Mesenteric fat pad (tissue), 1 donor: ENCODE results near the gene TOX3. TPM values are rescaled to one million over a fixed set of nuclear protein-coding genes. Genes with fewer than 3 reads are reported as not detected.

ENCODE experiments used
- DNase-seq: peaks from one replicate; pipeline ENCODE4 v3.0.0-alpha.2; 2020; ENCODE audit warnings: low spot score
- total RNA-seq: library from RNA; stranded (reverse); fragmentation: NEBNext Ultra II Directional; extraction: Animal tissue kit (Norgen Biotek cat#: 25700); gene quantifications from one replicate; pipeline ENCODE4 v1.2.1, GENCODE V29; 2021
- donor health status: DM: yes; HTN: yes; CAD: no.

Gene TOX3
- total RNA-seq, 1 donor from 2014 or later = not detected

DNA sequence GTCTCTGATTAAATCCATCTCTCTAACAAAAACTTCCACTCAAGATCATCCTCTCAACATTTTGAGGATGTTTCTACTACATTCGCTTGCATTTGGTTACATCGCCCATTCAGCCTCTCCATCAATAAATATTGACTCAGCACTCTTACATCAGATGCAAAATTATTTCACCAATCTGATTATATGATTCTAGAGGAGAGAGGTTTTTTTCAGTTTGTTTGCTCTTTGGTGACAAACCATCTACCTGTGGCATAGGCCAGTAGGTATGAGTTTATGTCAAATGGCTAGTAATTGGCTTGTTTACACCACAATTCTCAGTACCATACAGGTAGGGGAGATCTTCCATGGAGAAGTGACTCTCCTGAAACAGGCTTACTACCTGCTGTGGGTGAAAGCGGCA is 52.3 kb downstream of the TOX3 start:
- no peak for DNase-seq

DNA sequence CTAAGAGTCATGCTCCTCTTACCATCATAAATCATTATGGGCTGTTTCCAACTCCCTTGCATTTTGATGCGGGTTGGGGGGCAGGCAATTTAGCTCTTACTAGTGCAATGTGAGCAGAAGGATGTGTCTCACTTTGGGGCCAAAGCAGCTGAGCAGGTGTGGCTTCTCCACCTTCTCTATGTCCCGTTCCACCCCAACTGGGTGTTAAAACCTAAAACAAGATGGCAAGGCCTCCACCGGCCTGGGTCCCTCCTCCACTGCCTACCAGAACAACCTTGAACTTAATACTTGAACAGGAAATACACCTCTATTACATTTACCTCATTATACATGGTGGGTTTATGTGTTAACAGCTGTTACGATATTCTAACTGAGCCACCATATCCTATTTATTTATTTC is 52.8 kb downstream of the TOX3 start:
- no peak for DNase-seq

DNA sequence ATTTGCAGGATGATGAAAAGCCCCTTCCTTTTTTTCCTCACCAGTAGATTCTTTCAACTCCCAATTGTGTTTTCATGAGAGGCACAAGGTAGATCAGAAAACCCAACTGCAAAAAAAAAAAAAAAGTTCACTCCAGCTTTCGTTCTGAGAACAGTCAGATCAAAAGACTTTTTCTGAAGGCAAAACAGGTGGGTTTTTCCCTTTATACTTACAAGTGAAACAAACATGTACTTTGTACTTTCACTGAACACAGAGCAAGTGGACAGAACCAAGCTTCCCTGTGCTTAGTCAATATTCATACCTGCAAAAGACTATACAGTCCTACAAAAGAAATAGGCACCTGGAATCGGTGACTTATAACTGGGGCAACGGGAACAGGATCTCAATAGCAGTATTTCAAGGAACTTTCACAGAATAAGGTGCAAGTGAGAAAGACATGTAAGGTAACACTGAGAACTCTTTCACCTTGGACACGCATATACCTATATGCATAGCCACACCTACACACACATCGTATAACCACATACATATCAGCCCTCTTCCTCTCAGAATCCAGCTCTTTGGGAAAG is 54.1 kb downstream of the TOX3 start:
- no peak for DNase-seq

DNA sequence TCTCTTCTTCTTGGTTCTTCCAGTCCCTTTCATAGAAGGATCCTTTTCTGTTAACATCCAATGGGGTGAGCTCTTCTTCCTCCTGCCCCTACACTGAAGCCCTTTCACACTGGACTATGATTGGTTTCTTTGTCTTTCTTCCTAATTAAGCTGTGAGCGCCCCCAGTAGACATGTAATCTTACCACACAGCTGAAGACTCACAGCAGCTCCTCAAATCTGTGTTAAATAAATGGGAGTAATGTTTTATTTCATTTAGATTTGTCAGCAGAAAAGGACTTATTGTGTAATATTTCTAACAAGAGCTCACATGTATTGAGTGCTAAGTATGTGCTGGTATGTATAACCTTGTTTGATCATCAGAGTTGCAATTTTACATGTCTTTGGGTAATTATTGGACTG is 55.7 kb downstream of the TOX3 start:
- no peak for DNase-seq

DNA sequence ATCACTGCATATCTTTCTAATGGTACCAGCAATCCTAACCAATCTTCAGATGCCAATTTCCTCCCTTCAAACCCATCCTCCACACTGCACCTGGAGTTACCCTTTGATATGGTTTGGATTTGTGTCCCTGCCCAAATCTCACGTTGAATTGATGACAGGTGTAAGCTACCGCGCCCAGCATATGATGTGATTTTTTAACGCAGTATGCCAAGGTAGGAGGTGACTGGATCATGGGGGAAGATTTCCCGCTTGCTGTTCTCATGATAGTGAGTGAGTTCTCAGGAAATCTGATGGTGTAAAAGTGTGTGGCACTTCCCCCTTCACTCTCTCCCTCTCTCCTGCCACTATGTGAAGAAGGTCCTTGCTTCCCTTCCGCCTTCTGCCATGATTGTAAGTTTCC is 57.0 kb downstream of the TOX3 start:
- no peak for DNase-seq

DNA sequence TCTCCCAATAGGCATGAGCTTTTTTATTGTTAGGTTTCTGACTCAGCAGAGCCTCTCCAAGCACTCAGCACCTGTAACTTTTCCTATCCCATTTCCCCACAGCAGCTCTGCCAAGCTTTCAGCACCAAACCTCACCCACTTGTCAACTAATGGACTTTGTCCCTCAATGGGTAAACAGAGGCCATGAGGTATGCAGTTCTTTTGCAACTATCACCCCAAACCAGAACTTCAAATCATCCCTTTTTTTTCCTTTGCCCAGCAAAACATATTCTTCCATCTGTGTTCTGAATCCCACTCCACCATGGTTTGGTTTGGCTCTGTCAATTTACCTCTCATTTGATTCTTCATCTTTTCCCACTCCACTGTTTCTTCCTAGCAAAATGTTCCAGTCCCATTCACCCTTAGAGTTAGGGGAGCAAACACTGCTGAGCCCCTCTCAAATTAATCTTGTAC is 58.1 kb downstream of the TOX3 start:
- DNase-seq = no peak

DNA sequence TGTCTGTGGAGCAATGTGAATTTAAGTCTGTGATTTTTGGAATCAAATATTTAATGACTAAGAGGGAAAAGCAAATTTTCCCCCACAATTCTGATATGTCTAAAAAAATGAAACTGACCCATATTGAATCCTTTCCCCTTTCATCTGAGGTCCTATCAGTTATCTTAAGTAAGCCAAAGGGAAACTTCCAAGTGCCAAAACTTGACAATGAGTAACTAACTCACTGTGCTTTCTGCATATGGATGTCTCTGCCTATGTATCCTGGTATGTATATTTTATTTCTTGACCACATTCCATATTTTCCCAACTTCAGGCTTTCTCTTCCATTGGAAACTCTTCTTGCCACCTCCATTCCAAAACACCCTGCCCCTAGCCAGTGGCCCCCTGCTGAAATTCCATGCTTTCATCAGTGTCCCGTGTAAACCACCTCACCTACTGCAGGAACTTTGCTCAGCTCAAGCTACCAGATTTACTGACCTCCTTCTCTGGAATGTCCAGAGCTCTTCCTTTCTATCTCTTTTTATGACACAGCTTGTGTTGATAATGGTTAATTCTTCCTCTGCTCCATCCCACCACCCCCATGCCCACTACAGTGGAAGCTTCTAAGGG is 59.0 kb downstream of the TOX3 start:
- no peak for DNase-seq

DNA sequence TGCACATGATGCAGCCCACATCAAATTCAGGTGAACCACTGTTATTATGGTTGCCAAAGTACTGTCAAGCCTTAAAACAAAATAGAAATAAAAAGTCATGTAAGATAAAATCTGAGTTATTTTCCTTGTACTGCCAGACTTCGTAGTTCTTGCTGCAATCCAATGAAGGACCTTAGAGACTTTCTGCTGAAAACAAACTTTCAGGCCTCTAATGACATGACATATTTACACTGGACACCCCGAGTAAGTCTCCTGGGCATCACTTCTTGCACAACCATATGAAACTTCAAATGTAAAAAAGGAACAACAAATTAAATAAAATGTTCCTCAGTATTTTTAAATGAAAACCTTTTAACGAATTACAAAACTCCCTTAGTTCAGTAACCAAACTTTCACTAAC is 66.7 kb downstream of the TOX3 start:
- no peak for DNase-seq

DNA sequence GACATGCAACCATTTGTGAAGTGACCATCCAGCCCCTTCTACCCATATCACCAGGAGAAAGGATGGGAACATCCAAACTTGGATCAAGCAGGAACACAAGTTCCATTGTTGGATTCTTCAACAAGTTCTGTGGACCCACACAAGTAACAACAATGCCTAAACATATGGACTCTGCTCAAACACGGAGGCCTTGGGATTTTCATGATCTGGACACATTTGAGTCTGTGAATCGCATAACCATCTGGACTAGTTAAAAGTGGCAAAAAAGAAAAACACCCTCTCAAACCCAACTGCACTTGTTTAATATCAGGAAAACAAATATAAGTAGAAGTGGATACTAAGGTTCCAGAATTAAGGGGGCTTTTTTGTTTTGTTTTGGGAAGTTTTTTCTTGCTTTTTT is 70.8 kb downstream of the TOX3 start:
- DNase-seq = no peak

DNA sequence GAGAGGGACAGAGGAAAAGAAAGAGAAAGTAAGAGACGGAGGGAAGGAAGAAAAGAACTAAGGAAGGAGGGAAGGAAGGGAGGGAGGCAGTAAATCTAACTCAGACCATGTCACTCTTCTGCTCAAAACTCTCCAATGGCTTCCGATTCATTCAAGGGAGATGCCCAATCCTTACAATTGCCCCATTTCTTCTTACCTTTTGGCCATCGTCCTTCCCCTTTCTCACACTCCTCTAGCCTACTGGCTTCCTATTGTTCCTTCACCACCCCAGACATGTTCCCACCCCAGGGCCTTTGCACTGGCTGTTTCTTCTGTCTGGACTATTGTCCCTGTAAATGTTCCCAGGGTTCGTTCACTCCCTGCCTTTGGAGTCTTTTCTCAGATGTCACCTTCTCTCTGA is 72.3 kb downstream of the TOX3 start:
- no peak for DNase-seq

DNA sequence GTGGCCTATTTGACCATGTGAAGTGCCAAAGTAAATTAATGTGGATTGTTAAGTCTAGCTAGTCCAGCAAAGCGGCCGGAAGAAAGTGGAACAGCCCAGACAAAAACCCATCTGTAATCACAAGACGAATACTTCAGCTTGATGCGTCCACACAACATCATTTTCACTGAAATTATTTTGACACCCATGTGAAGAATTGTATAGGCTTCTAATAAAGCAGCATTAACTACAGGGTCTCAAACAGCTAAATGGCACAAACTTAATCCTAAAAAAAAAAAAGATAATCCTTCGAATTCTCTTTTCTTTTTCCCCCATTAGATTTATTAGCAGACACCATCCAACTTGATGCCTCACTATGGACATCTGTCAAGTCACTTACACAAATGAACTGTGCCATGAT is 73.8 kb downstream of the TOX3 start:
- DNase-seq = no peak

DNA sequence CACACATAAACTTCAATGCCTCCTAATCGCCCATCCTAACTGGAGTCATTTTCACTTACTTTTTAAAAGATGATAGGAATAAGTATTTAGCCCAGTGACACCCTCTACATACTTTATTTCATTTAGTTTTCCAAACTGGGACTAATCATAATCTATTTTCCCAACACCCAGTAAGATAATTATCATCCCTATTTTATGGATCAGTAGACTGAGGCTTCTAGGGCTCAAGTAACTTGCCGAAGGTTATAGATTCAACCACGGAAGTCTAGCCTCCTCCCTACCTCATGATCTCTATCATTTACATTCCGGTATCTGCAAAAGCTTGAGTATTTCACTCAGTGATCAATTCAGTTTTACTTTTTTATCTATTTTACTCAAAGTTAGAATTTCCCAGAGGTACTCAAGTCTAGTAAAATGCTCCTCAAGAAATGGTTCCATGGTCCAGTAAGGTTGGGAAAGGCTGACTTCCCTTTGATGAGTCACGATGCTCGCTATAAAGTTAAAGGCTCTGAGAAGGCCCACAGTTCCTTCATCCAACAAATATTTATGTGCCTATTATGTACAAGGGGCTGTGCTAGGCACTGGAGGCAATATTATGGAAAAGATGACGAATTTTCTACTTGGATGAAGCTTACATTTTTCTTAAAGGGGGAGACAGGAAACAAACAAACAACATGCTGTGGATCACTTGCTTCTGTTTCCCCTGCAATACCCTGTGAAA is 75.1 kb downstream of the TOX3 start:
- DNase-seq = no peak

DNA sequence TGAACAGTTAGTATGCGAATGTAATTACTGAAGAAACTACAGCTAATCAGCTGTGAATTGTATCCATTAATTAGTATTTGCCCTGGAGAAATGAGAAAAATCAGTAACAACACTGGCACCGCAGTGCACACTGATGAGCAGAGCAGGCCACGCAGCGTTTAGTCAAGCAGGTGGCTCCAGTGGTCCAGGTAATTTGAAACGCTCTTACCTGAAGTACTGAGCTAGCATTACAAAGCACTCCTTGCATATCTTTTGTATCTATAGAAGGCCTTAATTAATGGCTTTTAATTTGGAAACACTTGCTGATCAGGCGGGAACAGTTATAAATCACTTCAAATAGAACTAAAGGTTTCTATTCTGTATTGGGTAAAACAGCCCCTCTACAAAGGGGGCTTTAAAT is 76.4 kb downstream of the TOX3 start:
- no peak for DNase-seq

DNA sequence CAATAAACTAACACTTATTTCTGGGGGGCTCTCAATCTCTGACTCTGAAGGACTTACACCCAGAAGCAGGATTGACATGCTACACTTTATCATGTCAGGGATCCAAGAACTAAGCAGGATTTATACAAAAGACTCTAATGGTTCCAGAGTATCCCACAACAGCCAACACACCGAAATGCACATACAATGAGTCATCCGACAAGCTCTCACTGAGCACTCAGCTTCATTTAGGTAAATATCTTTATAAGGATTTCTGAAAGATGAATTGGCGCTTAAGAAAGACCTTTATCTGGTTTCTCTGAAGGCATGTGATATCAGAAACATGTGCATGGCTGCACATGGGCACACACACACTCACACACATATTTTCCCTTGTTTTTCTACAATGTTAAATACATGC is 77.2 kb downstream of the TOX3 start:
- DNase-seq = no peak

DNA sequence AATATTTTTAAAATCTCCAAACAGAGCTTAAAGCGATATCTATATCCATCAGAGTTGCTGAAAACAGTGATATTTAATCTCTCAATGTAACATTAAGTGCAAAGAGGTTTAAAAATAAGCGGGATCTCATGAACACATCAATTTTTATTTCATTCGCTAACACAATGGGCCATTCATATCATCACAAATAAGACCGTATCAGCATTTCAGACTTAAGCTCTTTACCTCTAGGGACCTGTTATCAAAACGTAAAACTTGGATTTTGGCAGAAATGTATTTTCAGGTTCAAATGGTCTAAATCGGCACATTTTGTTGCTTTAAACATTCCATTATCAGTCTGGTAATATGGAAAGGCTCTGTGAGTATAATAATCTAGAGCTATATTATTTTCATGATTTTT is 77.9 kb downstream of the TOX3 start:
- no peak for DNase-seq

DNA sequence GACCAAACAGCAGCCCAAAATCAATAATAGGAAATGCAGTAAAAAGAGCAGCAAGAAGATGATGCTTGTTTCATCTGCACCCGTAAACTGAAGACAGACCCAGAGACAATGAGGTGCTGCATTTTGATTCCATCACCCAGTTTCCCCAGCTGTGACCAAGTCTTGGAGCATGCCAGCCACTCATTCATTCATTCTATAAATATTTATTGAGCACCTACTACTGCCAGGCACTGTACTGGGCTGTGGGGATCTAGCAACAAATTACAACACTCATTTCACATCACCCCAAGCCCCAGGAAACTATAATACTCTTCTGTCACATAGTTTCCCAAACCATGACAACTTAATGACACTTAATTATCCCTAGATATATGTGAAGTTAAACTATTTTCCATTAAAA is 79.2 kb downstream of the TOX3 start:
- DNase-seq = no peak

DNA sequence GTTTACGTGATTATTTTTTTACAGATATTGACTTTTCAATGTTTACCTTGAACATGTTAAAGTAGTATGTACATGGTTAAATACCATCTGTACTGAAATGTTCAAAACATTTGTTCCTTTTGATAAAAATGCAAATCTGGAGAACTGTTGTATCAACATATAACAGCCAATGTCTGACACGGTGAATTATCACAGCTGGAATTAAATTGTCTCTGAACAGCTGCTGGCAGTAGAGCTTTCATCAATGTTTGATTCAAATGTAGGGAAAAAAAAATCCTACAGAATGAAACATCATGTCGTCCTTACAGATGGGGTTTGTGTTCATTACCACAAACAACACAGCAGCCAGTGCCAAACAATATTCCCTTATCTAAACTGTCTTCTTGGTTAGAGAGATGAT is 79.9 kb downstream of the TOX3 start:
- no peak for DNase-seq

DNA sequence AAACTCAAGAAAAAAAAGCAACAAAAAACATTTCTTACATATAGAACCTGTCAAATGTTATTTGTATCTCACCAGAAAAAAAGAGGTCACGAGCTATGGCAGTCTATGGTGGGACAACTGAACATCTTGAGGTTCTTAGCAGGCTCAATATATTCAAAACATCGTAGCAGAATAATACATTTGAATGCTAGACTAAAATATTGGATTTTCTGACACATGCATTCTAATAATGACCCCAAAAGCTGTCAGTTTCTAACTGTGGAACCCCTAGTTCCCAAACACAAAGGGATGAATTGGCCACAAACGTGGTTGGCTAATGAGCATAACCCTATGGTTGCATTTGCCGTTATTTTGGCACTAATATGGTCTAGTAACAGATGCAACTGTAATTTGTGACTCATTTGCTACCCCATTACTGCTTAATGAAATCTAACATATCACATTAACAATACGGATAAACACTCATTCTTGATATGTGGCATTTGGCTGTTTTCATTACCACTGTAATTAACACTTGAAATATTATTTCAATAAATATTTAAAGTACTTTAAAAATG is 81.2 kb downstream of the TOX3 start:
- no peak for DNase-seq

DNA sequence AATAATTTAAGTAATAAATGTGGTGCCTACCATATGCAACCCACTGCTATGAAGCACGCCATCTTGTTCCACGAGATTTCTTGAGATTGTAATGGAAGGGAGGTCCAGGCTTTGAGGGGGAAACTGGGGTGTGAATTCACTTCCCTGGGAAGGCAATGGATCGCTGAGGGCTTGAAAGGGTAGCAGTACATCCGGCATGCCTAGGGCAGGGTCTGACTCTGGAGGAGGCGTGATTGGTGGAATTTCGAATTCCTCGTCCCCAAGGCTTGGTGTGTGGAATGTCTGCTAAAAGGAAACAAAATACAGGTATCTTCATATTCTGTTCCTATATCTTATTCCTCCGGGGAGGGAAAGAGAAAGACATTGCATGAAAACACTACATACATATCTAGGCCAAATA is 83.0 kb downstream of the TOX3 start:
- DNase-seq = no peak

DNA sequence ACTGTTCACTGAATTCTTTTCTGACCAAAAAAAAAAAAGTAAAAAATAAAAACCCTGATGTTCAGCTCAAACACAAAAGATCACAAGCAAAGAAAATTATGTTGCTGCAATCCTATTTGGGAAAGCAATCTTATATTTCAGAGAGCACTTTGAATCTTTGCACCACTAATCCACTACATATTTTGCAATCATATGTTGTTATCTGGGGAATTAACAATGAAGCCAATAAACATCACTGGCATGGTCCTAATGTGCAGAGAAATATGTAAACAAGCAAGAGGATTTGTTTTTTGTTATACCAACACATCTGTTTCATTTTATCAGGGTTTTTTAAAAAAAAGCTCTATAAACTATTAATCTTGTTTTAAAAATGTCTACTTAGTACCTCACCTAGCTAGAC is 84.1 kb downstream of the TOX3 start:
- DNase-seq = no peak

DNA sequence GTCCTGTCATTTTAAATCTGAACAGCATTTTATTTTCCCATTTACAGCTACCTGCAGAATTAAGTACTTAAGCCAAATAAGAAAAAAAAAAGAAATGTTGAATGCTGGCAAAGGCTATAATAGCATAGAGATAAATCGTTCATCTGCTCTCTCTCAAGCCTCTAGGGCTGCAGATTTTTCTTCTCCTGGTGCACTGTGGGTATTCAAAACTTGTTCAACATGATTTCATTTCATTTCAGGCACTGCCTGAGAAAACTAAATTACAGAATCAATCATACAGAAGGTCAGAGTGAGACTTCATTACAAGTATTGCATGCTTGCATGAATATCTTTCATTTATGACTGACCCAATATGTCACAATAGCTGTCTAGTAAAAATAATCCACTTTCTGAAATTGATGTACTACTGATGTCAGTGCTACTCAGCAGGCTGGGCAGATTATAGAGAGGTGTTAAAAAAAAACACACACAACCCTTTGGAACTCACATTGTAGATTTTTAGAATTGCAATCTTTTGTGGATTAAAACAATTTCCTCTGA is 86.2 kb downstream of the TOX3 start:
- no peak for DNase-seq

DNA sequence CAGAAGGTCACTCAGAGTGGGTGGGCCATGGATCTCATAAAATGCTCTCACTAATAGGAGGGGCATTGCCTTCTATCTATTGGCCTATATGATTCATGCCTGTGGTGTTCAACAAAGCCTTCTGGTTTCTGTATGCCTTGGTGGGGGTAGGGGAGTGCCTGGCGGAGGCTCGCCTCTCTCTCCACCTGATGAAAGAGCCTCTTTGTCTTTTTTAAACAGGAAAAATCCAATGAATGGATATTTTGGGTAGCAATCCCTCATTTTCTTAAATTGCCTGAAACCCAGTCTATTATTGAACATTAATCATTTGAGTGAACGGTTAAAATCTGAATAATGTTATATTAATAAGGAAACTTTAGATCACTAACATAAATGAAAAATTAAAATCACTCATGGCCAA is 90.6 kb downstream of the TOX3 start:
- no peak for DNase-seq
